Mammary epithelial cell (primary cell): ENCODE results near the gene SIK3.
"Not testable (repeated sequence)": the region's sequence is repeated elsewhere in the genome, so short reads cannot be mapped to it uniquely, and the experiment has no call there.

ENCODE experiments used
- EZH2 ChIP-seq: IDR thresholded peaks from 2 replicates; pipeline ENCODE4 v1.6.1; 2012; ENCODE audit warnings: low read length, inconsistent platforms, borderline replicate concordance
- TF ChIP-seq, protein P1 (sequence below), 2 donors: IDR thresholded peaks in 1 of 2; conservative IDR thresholded peaks in 1 of 2; 2 replicates each; pipeline ENCODE4 v1.5.1; 2011 to 2012; ENCODE audit warnings: inconsistent platforms in 2 of 2, low read length in 2 of 2, mild to moderate bottlenecking in 2 of 2, control low read depth in 1 of 2, low read depth in 1 of 2; ENCODE audit not compliant: insufficient read depth in 1 of 2; ENCODE audit errors: extremely low read depth in 1 of 2

DNA sequence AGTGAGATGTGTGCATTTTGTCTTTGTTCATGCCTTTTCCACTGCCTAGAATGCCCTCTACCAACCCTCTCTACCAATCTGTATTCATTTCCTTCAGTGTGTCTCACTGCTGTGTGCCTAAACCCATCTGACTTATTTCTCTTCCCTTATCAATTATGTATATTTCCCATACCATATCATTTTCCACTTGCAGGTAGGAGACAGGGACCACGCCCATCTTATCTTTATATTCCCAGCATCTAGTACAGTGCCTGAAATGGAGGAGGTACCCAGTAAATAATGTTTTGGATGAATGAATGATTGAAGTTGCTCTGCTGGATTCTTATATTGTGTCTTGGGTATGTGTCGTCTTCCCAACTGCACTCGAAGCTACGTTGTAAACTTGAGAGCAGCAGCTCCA, 36.8 kb upstream of the SIK3 start:
- not testable (repeated sequence) for TF ChIP-seq EZH2
- TF ChIP-seq, protein P1, sequence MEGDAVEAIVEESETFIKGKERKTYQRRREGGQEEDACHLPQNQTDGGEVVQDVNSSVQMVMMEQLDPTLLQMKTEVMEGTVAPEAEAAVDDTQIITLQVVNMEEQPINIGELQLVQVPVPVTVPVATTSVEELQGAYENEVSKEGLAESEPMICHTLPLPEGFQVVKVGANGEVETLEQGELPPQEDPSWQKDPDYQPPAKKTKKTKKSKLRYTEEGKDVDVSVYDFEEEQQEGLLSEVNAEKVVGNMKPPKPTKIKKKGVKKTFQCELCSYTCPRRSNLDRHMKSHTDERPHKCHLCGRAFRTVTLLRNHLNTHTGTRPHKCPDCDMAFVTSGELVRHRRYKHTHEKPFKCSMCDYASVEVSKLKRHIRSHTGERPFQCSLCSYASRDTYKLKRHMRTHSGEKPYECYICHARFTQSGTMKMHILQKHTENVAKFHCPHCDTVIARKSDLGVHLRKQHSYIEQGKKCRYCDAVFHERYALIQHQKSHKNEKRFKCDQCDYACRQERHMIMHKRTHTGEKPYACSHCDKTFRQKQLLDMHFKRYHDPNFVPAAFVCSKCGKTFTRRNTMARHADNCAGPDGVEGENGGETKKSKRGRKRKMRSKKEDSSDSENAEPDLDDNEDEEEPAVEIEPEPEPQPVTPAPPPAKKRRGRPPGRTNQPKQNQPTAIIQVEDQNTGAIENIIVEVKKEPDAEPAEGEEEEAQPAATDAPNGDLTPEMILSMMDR (conservative IDR thresholded peaks at IDR 0.05 in 1 of 2, IDR thresholded peaks at IDR 0.05 in 1 of 2; ENCODE audit: extremely low read depth in 1 of 2, insufficient read depth in 1 of 2, low read depth in 1 of 2, low read length in 2 of 2), result not testable (repeated sequence)
